GM19193 (cell line): ENCODE results near the gene SPHKAP.

Source experiments
- POLR2A ChIP-seq: IDR thresholded peaks from 4 replicates; pipeline ENCODE4 v1.6.1; 2011; ENCODE audit not compliant: insufficient read depth, insufficient read length; ENCODE audit errors: extremely low read depth

Gene SPHKAP

DNA sequence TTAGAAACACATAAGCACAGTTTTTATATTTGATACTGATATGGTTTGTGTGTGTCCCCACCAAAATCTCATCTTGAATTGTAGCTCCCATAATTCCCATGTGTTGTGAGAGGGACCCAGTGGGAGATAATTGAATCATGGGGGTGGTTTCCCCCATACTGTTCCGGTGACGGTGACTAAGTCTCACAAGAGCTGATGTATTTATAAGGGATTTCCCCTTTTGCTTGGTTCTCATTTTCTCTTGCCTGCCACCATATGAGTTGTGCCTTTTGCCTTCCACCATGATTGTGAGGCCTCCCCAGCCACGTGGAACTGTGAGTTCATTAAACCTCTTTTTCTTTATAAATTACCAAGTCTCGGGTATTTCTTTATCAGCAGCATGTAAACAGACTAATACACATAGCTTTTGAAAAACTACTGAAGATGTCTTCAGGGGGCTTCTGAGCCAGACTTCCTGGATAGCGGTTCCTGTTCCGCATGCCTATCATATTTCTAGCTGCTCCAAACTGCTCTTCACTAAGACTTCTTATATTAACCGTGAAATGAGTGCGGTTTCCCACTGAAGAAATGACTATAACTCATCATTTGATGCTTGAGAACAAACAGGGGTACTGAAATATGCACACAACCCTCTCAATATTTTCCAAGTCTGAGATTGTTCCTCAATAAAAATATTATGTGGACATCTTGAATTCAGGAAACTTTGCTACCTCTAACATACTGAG lies 75.8 kb downstream of the SPHKAP start:
- TF ChIP-seq POLR2A = no peak

DNA sequence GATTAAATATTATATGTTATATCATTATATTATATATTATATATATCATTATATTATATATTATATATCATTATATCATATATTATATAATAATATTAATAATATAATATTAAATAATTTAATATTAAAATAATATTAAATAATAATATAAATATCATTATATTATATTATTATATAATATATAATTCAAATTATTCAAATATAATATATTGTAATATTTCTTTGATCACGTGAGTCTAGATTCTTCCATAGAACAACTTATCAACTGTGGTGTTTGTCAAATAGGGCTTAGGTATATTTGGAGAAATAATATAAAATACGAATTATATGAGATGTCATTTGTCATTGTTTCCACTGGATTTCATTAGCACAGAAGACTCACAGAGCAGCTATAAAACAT lies 77.3 kb downstream of the SPHKAP start:
- TF ChIP-seq POLR2A = no peak

DNA sequence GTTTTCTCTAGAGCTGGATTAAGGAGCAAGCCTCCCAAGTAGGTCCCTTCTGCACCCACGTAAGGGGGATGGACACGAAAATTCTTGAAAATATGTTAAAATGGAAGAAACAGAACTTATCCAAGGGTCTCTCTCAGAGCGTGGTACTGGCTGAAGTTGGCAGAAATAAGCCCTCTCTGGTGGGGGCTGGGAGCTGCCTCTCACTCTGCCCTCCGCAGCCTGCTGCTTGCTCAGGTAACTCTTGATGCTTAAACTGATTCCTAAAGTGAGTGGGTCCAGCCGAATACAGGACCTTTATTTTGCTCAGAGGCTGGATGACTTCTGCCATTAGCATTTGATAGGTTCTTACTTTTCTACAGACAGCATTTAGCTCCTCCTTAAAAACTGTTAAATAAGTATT lies 78.1 kb downstream of the SPHKAP start:
- no peak for TF ChIP-seq POLR2A

DNA sequence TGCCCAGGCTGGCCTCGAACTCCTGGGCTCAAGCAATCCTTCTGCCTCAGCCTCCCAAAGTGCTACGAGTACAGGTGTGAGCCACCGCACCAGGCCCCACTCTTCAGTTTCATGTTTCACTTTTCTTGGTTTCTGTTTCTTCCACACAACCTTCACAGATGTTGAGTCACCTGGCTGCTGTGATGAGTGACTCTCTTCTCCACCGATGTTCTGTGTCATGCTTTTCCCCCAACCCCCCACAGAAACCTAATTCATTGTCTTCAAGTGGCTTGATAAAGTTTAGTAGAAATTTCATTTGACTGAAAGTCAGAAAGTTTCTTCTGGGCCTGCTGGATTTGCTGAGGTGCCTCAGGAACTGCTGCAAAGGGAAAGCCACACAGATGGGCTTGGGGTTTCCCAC lies 78.5 kb downstream of the SPHKAP start:
- TF ChIP-seq POLR2A = no peak

DNA sequence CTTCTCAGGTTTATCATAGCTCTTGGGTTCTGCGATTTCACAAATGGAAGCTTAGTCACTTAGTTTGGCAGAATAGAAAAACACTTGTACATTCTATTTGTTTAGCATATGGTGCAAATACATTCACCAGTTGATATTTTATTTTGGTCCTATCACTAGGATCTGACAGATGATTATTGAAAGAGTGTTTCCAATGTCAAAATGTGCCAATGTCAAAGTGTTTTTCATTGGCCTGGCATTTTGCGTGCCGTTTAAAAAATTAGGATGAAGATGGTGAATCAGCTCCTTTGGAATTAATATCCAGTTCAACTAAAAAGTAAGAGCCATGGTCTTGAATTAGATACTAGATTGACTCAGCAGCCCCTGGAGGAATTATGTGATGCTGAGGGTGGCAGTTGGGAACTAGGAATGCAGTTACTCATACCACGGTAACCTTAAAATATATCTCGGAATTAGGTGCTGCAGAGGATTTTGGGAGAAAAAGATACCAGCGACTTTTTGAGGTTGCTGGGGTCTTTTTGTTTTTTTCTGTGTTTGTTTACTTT lies 87.0 kb downstream of the SPHKAP start:
- TF ChIP-seq POLR2A = no peak

DNA sequence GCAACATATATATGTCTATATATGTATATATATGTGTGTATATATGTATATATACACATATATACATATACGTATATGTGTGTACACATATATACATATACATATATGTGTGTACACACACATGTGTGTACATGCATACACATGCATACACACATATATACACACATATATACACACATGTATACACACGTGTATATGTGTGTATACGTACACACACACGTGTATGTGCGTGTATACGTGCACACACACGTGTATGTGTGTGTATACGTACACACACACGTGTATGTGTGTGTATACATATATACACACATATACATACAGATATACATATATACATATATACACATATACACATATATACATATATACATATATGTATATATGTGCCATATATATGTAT lies 89.4 kb downstream of the SPHKAP start:
- TF ChIP-seq POLR2A = no peak

DNA sequence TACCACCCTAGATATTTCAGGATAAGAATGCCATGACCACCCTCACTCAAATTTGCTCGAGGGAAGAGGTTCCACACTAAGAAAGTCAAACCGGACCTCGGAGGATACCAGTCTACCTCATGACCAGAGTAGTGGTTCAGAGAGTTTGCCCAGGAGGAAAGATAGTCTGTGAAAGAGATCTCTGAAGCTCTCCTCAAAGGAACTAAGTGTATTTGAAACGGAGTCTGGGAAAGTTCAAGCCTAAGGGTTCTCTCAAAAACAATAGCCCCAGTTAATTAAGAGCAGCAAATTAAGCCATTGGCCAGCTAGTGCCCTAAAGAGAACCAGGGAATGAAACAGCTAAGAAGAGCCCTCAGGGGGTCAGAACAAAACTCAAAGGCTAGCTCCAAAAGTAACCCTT lies 94.9 kb downstream of the SPHKAP start:
- TF ChIP-seq POLR2A = no peak

DNA sequence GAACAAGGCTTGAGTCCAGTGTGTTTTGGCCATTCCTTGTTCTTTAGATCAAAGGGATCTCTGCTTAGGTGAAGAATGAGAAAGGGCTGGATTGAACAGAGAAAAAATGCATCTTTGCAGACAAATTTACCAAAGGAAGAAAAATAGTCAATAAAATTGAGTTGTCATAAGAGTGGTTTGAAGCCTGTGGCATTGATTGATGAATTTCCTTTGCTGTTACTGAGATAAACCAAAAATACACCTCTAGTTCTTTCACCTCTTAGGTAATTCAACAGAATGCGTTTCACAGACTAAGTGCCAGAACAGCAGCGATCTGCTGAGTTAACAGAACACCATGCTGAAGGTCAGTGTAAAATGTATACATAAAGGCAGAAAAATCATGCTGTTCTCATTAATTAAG lies 96.8 kb downstream of the SPHKAP start:
- no peak for TF ChIP-seq POLR2A

DNA sequence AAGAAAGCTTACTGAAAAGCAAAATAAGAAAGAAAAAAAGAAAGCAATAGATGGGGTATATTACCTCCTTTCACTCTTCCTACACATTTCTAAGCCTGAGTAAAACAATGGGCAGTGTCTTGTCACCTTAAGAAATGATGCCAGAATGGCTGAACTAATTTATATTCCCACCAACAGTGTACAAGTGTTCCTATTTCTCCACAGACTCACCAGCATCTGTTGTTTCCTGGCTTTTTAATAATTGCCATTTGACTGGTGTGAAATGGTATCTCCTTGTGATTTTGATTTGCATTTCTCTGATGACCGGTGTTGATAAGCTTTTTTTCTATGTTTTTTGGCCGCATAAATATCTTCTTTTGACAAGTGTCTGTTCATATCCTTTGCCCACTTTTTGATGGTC lies 98.4 kb downstream of the SPHKAP start:
- TF ChIP-seq POLR2A = no peak

DNA sequence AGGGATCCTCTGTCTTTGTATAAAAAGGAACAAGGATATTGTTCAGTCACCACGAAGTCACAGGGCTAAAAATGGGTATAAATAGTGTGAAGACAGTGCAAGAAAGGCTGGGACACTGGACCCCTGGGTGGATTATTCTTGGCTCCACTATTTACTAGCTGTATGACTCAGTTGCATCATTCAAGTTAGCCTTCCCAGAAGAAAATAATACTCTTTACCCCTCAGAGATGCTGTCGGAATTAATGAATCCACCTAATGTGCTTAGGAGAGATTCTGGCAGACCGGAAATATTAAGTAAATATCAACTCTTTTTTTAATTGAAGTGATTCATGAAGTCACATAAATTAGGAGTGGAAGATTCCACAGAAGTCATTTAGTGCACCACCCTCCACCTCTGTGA lies 98.9 kb downstream of the SPHKAP start:
- no peak for TF ChIP-seq POLR2A

DNA sequence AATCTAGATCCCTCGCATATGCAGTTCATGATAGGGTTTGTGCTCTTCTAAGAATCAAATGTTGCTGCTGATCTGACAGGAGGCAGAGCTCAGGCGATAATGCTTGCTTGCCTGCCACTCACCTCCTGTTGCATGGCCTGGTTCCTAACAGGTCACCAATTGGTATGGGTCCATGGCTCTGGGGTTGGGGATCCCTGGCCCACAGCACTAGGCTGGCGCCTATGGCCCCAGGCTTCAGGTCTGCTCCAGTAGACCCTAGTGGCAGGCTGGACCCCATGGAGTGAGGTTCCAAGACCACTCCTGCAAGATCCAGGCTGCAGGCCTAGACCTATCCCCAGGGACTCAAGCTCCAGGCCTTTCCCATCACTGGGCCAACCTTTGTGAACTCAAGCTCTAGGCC lies 102.3 kb downstream of the SPHKAP start:
- no peak for TF ChIP-seq POLR2A

DNA sequence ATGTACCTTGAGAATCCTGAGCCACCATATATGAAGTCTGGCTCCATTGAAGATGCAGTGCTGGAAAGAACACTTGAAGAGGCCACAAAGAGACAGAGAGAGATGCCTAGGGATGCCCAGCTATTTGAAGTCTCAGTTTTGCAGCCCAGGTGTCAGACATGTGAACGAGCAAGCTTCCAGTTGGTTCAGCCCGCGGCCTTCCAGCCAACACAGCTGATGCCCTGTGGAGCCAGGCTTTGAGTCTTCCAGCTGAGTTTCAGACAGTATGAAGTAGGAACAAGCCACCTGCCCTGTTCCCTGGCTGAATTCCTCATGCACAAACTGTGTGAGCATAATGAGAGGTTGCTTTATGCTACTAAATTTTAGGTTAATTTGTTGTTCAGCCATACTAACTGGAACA lies 108.8 kb downstream of the SPHKAP start:
- no peak for TF ChIP-seq POLR2A

DNA sequence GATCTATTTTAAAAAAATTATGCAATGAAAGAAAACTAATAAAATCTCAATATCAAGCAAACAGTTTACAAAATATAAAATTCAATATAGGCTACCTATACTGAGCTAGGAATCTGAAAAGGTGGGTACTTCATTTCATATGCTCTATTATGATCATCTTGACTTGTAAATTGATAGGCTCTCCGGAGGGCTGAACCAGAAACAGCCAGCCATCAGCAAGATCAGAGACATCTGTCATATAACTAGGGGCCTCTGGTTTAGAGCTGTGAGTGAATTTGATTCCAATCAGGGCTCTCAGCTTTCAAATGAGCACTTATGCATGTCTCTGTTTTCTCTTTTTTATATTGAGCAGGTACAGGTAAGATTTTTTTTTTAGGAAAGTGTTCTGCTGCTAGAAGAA lies 114.2 kb downstream of the SPHKAP start:
- TF ChIP-seq POLR2A = no peak

DNA sequence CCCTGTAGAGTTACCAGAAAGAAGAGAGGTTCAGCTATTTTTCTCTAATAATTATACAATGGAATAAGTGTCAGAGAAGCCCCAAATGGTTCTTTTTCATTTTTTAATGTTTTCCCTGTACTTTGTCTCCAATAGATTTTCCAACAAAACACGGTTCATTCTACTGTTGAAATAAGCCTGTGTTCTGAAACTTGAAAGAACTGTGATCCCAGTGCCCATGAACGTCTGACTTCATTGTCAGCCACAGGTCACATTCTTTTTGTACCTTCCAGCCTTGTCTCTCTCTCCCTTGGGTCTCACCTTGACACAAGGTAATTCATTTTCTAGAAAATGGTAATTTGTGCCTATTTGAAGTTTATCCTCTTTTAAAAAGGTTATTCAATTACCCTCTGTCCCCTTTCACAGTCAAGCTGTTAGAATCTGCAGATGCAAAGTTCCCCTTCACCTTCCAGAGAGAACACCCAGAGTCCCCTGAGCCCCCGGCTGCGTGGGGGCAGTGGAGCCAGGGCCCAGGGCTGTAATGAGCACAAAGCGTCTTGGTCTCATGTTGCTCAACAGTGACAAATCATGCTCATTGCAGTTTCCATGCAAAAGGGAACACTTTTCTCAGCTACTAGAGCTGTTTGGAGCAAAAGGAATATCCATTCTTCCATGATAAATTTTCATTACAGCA lies 115.2 kb downstream of the SPHKAP start:
- TF ChIP-seq POLR2A = no peak

DNA sequence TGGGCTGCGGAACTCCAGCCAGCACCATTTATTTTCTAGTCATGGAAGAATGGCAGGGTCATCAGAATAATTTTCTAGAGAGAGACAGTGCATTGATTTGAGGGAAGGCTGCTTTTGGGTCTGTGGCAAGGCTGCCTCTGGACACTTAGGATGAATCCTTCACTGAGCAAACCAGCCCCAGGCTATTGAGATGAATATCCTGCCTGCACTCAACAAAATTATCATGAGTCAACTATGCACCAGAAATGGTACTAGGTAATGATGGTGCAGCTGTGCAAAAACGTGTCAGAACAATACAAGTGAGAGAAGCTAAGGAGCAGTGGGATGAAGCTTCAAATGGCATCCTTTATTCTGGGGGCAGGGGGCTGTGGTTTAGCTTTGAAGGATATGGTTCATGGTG lies 115.8 kb downstream of the SPHKAP start:
- TF ChIP-seq POLR2A = no peak

DNA sequence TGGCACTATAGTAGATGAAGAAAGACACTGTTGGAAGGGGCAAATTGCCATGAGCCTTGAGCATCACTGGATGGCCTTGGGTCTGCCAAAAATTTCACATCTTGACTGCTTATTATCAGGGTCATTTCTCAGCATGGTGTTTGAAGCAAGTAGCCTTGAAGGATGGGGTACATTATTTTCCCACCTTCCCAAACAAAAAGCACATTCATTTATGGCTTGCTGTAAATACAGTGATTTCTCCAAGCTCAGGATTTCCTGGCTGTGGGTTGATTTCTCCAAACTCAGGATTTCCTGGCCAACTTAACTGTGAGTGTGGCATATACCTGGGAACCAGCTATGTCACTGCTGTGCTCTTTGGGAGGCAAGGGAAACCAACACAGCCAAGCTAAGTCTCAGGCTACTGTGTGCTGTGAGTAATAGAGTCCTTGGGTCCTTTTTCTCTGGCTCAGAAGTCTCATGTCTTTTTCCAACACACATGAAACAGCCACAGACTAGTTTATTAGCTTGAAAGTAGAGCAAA lies 116.6 kb downstream of the SPHKAP start:
- no peak for TF ChIP-seq POLR2A

DNA sequence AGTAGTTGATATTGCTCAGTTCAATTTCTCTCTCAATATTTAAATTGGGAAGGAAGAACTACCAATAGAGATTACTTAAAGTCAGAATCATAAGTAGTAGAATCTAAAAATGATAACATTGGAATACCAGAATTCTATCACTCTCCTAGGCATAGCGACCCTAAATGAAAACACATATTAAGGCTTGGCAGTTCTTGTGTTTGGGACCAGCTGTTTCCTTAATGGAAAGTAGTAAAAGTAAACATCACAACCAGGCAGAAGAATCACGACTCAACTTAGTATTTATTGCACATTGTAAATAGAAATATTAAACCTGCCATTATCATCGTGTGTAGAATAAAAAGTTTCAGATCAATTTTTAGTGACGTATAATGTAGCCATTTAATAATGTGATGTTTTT lies 117.5 kb downstream of the SPHKAP start:
- no peak for TF ChIP-seq POLR2A

DNA sequence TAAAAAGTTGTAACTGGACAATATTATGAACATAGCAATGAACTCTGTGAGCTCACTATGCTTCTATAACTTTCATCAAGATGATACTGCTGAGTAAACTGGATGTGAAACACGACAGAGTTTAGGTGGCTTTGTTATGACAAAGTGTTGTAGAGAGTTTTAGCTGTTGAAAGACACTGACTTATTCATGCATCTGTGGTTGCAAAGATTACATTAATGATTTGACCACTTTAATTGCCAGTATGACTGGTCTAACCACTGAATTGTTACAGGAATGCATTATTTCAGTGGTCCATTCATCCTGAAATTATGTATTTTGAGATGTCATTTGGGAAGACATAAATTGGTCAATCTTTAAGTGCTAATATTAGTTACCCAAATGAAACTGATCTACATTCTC lies 117.9 kb downstream of the SPHKAP start:
- TF ChIP-seq POLR2A = no peak
